SKM-1 treated with dmso at 0.1 percent for 144 hours (cell line): Measurements from ENCODE around the gene UCP3.

ENCODE experiments used
- DNase-seq: peaks from one replicate; lab custom pipeline; 2025; ENCODE audit not compliant: unreplicated experiment; lab: John Stamatoyannopoulos, UW

UCP3 gene

GRCh38 chr11:73980001-73980961 is 28.6 kb downstream of the UCP3 start:
- DNase-seq: peak; percentile 79

- no peak for DNase-seq
Measured at GRCh38 chr11:73978576-73979086, 30.3 kb downstream of the UCP3 start.

GRCh38 chr11:73977856-73978519 is 30.9 kb downstream of the UCP3 start:
- DNase-seq: no peak

- no peak for DNase-seq
Measured at GRCh38 chr11:73976451-73977151, 32.3 kb downstream of the UCP3 start.

- no peak for DNase-seq
Measured at GRCh38 chr11:73975479-73975757, 33.5 kb downstream of the UCP3 start.

- DNase-seq: no peak
Measured at GRCh38 chr11:73974604-73975478, 34.0 kb downstream of the UCP3 start.

GRCh38 chr11:73972620-73973449 is 36.0 kb downstream of the UCP3 start:
- DNase-seq: no peak

- DNase-seq: no peak
Measured at GRCh38 chr11:73972187-73972586, 36.7 kb downstream of the UCP3 start.

- DNase-seq: no peak
Measured at GRCh38 chr11:73971175-73971719, 37.6 kb downstream of the UCP3 start.

GRCh38 chr11:73969991-73970800 is 38.7 kb downstream of the UCP3 start:
- no peak for DNase-seq

GRCh38 chr11:73969091-73969490 is 39.8 kb downstream of the UCP3 start:
- DNase-seq: no peak

GRCh38 chr11:73968356-73968966 is 40.4 kb downstream of the UCP3 start:
- DNase-seq: no peak

GRCh38 chr11:73965764-73966121 is 43.1 kb downstream of the UCP3 start:
- DNase-seq: no peak

- DNase-seq: no peak
Measured at GRCh38 chr11:73965076-73965763, 43.7 kb downstream of the UCP3 start.

- no peak for DNase-seq
Measured at GRCh38 chr11:73963861-73964260, 45.0 kb downstream of the UCP3 start.

GRCh38 chr11:73962101-73962705 is 46.7 kb downstream of the UCP3 start:
- DNase-seq: no peak

GRCh38 chr11:73961321-73961720 is 47.6 kb downstream of the UCP3 start:
- DNase-seq: no peak
